HCT116 (cell line): ENCODE results near the gene PARVG. TPM values are rescaled to one million over a fixed set of nuclear protein-coding genes. Genes with fewer than 3 reads are reported as not detected.

Experiments
- ATAC-seq: fragments of 200-7000 bp; cut with Tn5 transposase; 2 replicates; pipeline ENCODE4 v1.9.1; 2020; ENCODE audit warnings: mild to moderate bottlenecking, moderate library complexity
- BruUV-seq: library from RNA; stranded (reverse); fragments of 400-500 nt; replicated peaks from 2 replicates; lab custom pipeline; 2021; lab: Mats Ljungman, UMichigan
- CTCF ChIA-PET: fragments of 300-600 bp; sonication (Branson Sonifier 250); formaldehyde crosslinking; loops from one replicate; lab custom pipeline; 2021; ENCODE audit warnings: antibody characterized with exemption; lab: Charles Lee
- POLR2A ChIA-PET: fragments of 300-600, 350-600 bp; sonication (Branson Sonifier 250); formaldehyde crosslinking; loops from one replicate; lab custom pipeline; 2021; ENCODE audit warnings: antibody characterized with exemption; lab: Charles Lee
- RAD21 ChIA-PET, 2 experiments: fragments of 300-600 bp; sonication (Branson Sonifier 250); formaldehyde crosslinking; loops; one replicate each; lab custom pipeline; 2023; ENCODE audit warnings: low total read pairs in 2 of 2; ENCODE audit not compliant: uncharacterized antibody in 2 of 2, unreplicated experiment in 2 of 2, low non-redundant PET in 1 of 2; lab: Charles Lee
- DNase-seq: peaks from one replicate; pipeline ENCODE4 v3.0.0-alpha.2; 2010; ENCODE audit warnings: low read depth, low spot score
- H2AFZ ChIP-seq: fragments of 200-600 bp; shearing (Covaris generic), sonication (generic); 2 replicates; pipeline ENCODE4 v1.6.1; 2017; ENCODE audit warnings: low read depth, mixed run types, mixed read lengths, antibody characterized with exemption, low read length; ENCODE audit not compliant: poor library complexity, severe bottlenecking
- H3K27ac ChIP-seq: 2 replicates; pipeline ENCODE4 v1.5.1; 2012; ENCODE audit warnings: low read depth, low read length
- H3K27me3 ChIP-seq: fragments of 200-600 bp; sonication (generic); 2 replicates; pipeline ENCODE4 v1.6.1; 2016; ENCODE audit warnings: mixed run types, low read length, mixed read lengths; ENCODE audit not compliant: insufficient read depth
- H3K36me3 ChIP-seq, 2 experiments: fragments of 200-500 bp in 1 of 2; fragments of 200-600 bp in 1 of 2; sonication (Bioruptor generic) in 1 of 2; sonication (generic) in 1 of 2; 2 replicates each; pipeline versions ENCODE4 v1.5.1 to v1.6.1; 2014 to 2016; ENCODE audit warnings: low read length in 2 of 2, inconsistent platforms in 1 of 2, mixed read lengths in 1 of 2, mixed run types in 1 of 2; ENCODE audit not compliant: insufficient read depth in 2 of 2, control insufficient read depth in 1 of 2
- H3K4me1 ChIP-seq, 2 experiments: fragments of 200-600 bp in 1 of 2; sonication (generic) in 1 of 2; 2 replicates each; pipeline versions ENCODE4 v1.5.1 to v1.6.1; 2012 to 2017; ENCODE audit warnings: low read length in 2 of 2, inconsistent platforms in 1 of 2, mild to moderate bottlenecking in 1 of 2, mixed read lengths in 1 of 2, mixed run types in 1 of 2, moderate library complexity in 1 of 2; ENCODE audit not compliant: insufficient read depth in 2 of 2, control insufficient read depth in 1 of 2
- H3K4me2 ChIP-seq: fragments of 200-600 bp; sonication (generic); 2 replicates; pipeline ENCODE4 v1.6.1; 2017; ENCODE audit warnings: mixed run types, low read length, mixed read lengths
- H3K4me3 ChIP-seq, 2 experiments: fragments of 200-600 bp in 1 of 2; sonication (generic) in 1 of 2; replicated peaks in 1 of 2; 2 replicates each; pipeline ENCODE4 v1.5.1; 2011 to 2016; ENCODE audit warnings: low read length in 2 of 2, control low read depth in 1 of 2, low read depth in 1 of 2, mild to moderate bottlenecking in 1 of 2, mixed read lengths in 1 of 2, mixed run types in 1 of 2
- H3K79me2 ChIP-seq: fragments of 200-600 bp; sonication (generic); 2 replicates; pipeline ENCODE4 v1.6.1; 2017; ENCODE audit warnings: mild to moderate bottlenecking, mixed run types, low read length, moderate library complexity, mixed read lengths; ENCODE audit not compliant: insufficient read depth
- H3K9ac ChIP-seq: fragments of 200-600 bp; sonication (generic); 2 replicates; pipeline ENCODE4 v1.6.1; 2016; ENCODE audit warnings: low read length, mixed read lengths
- H3K9me2 ChIP-seq: fragments of 200-600 bp; sonication (generic), shearing (Covaris generic); 2 replicates; pipeline ENCODE4 v1.6.1; 2017; ENCODE audit warnings: mixed run types, mild to moderate bottlenecking, moderate library complexity; ENCODE audit not compliant: insufficient read depth
- H3K9me3 ChIP-seq, 2 experiments: fragments of 200-500 bp in 1 of 2; fragments of 200-600 bp in 1 of 2; sonication (Bioruptor generic) in 1 of 2; sonication (generic) in 1 of 2; 2 replicates each; pipeline ENCODE4 v1.6.1; 2014 to 2017; ENCODE audit warnings: low read length in 2 of 2, mixed read lengths in 2 of 2, inconsistent platforms in 1 of 2, low read depth in 1 of 2, mild to moderate bottlenecking in 1 of 2, mixed run types in 1 of 2, moderate library complexity in 1 of 2; ENCODE audit not compliant: control insufficient read depth in 1 of 2, insufficient read depth in 1 of 2
- H4K20me1 ChIP-seq: fragments of 200-600 bp; sonication (generic), shearing (Covaris generic); 2 replicates; pipeline ENCODE4 v1.6.1; 2017; ENCODE audit warnings: mixed run types, mild to moderate bottlenecking, moderate library complexity; ENCODE audit not compliant: insufficient read depth
- CBX3 ChIP-seq: IDR thresholded peaks from 2 replicates; pipeline ENCODE4 v1.6.1; 2012; ENCODE audit warnings: low read depth
- CEBPB ChIP-seq: IDR thresholded peaks from 2 replicates; pipeline ENCODE4 v1.6.1; 2012; ENCODE audit warnings: low read depth
- EGR1 ChIP-seq: IDR thresholded peaks from 2 replicates; pipeline ENCODE4 v1.6.1; 2012; ENCODE audit warnings: low read depth
- ELF1 ChIP-seq: IDR thresholded peaks from 2 replicates; pipeline ENCODE4 v1.6.1; 2012; ENCODE audit warnings: low read depth, borderline replicate concordance
- EZH2 ChIP-seq: fragments of 200-600 bp; sonication (generic); IDR thresholded peaks from 2 replicates; pipeline ENCODE4 v1.6.1; 2017; ENCODE audit warnings: antibody characterized with exemption, mixed run types
- EZH2phosphoT487 ChIP-seq: fragments of 200-600 bp; IDR thresholded peaks from 2 replicates; pipeline ENCODE4 v1.6.1; 2018; ENCODE audit warnings: antibody characterized with exemption, borderline replicate concordance
- POLR2A ChIP-seq: IDR thresholded peaks from 2 replicates; pipeline ENCODE4 v1.7.0; 2011; ENCODE audit warnings: borderline replicate concordance; ENCODE audit not compliant: insufficient read depth, insufficient read length; ENCODE audit errors: extremely low read depth
- SIN3A ChIP-seq: IDR thresholded peaks from 2 replicates; pipeline ENCODE4 v1.6.1; 2012; ENCODE audit warnings: low read depth
- SP1 ChIP-seq: IDR thresholded peaks from 2 replicates; pipeline ENCODE4 v1.6.1; 2012; ENCODE audit warnings: low read depth
- SRF ChIP-seq: IDR thresholded peaks from 2 replicates; pipeline ENCODE4 v1.6.1; 2012; ENCODE audit warnings: low read depth
- TCF7L2 ChIP-seq: IDR thresholded peaks from 2 replicates; pipeline ENCODE4 v1.7.0; 2011; ENCODE audit warnings: borderline replicate concordance, inconsistent platforms; ENCODE audit not compliant: insufficient read depth, insufficient read length; ENCODE audit errors: extremely low read depth
- YY1 ChIP-seq: IDR thresholded peaks from 2 replicates; pipeline ENCODE4 v1.6.1; 2011; ENCODE audit warnings: low read length, low read depth, moderate library complexity, mild to moderate bottlenecking; ENCODE audit not compliant: insufficient replicate concordance; ENCODE audit errors: extremely low read depth
- ZFX ChIP-seq: fragments of 450-650 bp; IDR thresholded peaks from 2 replicates; pipeline ENCODE4 v1.6.1; 2017
- ZNF274 ChIP-seq: fragments of 200-500 bp; sonication (Bioruptor generic); IDR thresholded peaks from 2 replicates; pipeline ENCODE4 v1.6.1; 2014; ENCODE audit warnings: mild to moderate bottlenecking, low read depth, low read length, inconsistent platforms
- intact Hi-C: fragments of 100-400 bp; cut with micrococcal nuclease; formaldehyde crosslinking; loops from 2 replicates; pipeline ENCODE4 v1.10.0; 2022
- total RNA-seq: library from RNA; stranded (reverse); gene quantifications from one replicate; pipeline ENCODE4 v1.2.1, GENCODE V29; 2021; ENCODE audit not compliant: unreplicated experiment
- TF ChIP-seq, protein P1 (sequence below): IDR thresholded peaks from 2 replicates; pipeline ENCODE4 v1.6.1; 2012; ENCODE audit warnings: low read depth
- TF ChIP-seq, protein P2 (sequence below): IDR thresholded peaks from 2 replicates; pipeline ENCODE4 v1.6.1; 2012
- TF ChIP-seq, protein P3 (sequence below): IDR thresholded peaks from 2 replicates; pipeline ENCODE4 v1.6.1; 2011; ENCODE audit warnings: mild to moderate bottlenecking, low read length, moderate library complexity; ENCODE audit not compliant: insufficient replicate concordance; ENCODE audit errors: extremely low read depth
- TF ChIP-seq, protein P4 (sequence below): IDR thresholded peaks from 2 replicates; pipeline ENCODE4 v1.6.1; 2012
- TF ChIP-seq, protein P5 (sequence below), 3 experiments: fragments of 200-600 bp in 1 of 3; sonication (generic) in 1 of 3; IDR thresholded peaks in 2 of 3; conservative IDR thresholded peaks in 1 of 3; 2 replicates each; pipeline ENCODE4 v1.5.1; 2012 to 2017; ENCODE audit warnings: low read depth in 2 of 3, low read length in 2 of 3, antibody characterized with exemption in 1 of 3, borderline replicate concordance in 1 of 3, control low read depth in 1 of 3, mild to moderate bottlenecking in 1 of 3, mixed read lengths in 1 of 3, mixed run types in 1 of 3, moderate library complexity in 1 of 3; ENCODE audit not compliant: insufficient read depth in 1 of 3

PARVG gene
- total RNA-seq, 1 experiment from 2014 or later, result 0.57 TPM

DNA sequence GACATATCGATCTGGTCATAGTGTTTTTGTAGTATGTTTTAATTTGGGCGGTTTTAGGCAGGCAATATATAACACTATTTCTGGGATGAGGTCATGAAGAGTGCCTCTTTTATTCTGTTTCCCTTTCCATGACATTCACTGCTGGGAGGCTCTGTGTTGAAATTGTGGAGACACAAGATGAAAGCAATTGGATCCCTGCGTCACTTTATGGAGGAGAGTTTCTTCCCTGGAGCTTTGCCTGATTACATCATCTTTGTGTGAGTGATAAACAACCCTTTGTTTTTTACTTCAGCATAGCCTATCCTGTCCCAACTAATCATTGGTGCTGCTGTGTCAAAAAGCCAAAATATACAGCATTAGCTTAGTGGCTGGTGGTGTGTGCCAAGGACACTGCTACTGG, 48.6 kb downstream of the PARVG start:
- Histone ChIP-seq H3K4me1 (no peaks in the 10 kb centered on the region), H3K9me2 (no peaks in the 10 kb centered on the region), H2AFZ (no peak overlapping the region), H3K27ac (no peak overlapping the region), H4K20me1 (no peaks in the 10 kb centered on the region), H3K36me3 (no peaks in the 10 kb centered on the region), H3K9me3 (peaks cover 0 to 7% of the 10 kb centered on the region in 2 experiments; a peak in 1 of 4 replicates), H3K9ac (no peak overlapping the region), H3K4me2 (no peak overlapping the region), H3K79me2 (no peaks in the 10 kb centered on the region), H3K27me3 (peaks cover 4% of the 10 kb centered on the region; the same call in 1 of the 2 replicates), H3K4me3 (no peak overlapping the region)
- ChIA-PET CTCF (no interaction called here), RAD21 (no interaction called here), POLR2A (no interaction called here)
- intact Hi-C loops, result no loop called here
- no peak for DNase-seq
- BruUV-seq, result no TSS peak
- TF ChIP-seq EZH2phosphoT487 (no peak), SIN3A (no peak), SRF (no peak), ZFX (no peak), YY1 (no peak), CEBPB (no peak), CBX3 (no peak), TCF7L2 (no peak), EGR1 (no peak), ZNF274 (no peak), ELF1 (no peak), EZH2 (no peak), SP1 (no peak), POLR2A (no peak)
- TF ChIP-seq, protein P1, sequence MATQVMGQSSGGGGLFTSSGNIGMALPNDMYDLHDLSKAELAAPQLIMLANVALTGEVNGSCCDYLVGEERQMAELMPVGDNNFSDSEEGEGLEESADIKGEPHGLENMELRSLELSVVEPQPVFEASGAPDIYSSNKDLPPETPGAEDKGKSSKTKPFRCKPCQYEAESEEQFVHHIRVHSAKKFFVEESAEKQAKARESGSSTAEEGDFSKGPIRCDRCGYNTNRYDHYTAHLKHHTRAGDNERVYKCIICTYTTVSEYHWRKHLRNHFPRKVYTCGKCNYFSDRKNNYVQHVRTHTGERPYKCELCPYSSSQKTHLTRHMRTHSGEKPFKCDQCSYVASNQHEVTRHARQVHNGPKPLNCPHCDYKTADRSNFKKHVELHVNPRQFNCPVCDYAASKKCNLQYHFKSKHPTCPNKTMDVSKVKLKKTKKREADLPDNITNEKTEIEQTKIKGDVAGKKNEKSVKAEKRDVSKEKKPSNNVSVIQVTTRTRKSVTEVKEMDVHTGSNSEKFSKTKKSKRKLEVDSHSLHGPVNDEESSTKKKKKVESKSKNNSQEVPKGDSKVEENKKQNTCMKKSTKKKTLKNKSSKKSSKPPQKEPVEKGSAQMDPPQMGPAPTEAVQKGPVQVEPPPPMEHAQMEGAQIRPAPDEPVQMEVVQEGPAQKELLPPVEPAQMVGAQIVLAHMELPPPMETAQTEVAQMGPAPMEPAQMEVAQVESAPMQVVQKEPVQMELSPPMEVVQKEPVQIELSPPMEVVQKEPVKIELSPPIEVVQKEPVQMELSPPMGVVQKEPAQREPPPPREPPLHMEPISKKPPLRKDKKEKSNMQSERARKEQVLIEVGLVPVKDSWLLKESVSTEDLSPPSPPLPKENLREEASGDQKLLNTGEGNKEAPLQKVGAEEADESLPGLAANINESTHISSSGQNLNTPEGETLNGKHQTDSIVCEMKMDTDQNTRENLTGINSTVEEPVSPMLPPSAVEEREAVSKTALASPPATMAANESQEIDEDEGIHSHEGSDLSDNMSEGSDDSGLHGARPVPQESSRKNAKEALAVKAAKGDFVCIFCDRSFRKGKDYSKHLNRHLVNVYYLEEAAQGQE, result no peak
- TF ChIP-seq, protein P2, sequence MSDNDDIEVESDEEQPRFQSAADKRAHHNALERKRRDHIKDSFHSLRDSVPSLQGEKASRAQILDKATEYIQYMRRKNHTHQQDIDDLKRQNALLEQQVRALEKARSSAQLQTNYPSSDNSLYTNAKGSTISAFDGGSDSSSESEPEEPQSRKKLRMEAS, result no peak
- TF ChIP-seq, protein P3, sequence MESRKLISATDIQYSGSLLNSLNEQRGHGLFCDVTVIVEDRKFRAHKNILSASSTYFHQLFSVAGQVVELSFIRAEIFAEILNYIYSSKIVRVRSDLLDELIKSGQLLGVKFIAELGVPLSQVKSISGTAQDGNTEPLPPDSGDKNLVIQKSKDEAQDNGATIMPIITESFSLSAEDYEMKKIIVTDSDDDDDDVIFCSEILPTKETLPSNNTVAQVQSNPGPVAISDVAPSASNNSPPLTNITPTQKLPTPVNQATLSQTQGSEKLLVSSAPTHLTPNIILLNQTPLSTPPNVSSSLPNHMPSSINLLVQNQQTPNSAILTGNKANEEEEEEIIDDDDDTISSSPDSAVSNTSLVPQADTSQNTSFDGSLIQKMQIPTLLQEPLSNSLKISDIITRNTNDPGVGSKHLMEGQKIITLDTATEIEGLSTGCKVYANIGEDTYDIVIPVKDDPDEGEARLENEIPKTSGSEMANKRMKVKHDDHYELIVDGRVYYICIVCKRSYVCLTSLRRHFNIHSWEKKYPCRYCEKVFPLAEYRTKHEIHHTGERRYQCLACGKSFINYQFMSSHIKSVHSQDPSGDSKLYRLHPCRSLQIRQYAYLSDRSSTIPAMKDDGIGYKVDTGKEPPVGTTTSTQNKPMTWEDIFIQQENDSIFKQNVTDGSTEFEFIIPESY, result no peak
- TF ChIP-seq, protein P4, sequence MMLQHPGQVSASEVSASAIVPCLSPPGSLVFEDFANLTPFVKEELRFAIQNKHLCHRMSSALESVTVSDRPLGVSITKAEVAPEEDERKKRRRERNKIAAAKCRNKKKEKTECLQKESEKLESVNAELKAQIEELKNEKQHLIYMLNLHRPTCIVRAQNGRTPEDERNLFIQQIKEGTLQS, result no peak
- TF ChIP-seq, protein P5, sequence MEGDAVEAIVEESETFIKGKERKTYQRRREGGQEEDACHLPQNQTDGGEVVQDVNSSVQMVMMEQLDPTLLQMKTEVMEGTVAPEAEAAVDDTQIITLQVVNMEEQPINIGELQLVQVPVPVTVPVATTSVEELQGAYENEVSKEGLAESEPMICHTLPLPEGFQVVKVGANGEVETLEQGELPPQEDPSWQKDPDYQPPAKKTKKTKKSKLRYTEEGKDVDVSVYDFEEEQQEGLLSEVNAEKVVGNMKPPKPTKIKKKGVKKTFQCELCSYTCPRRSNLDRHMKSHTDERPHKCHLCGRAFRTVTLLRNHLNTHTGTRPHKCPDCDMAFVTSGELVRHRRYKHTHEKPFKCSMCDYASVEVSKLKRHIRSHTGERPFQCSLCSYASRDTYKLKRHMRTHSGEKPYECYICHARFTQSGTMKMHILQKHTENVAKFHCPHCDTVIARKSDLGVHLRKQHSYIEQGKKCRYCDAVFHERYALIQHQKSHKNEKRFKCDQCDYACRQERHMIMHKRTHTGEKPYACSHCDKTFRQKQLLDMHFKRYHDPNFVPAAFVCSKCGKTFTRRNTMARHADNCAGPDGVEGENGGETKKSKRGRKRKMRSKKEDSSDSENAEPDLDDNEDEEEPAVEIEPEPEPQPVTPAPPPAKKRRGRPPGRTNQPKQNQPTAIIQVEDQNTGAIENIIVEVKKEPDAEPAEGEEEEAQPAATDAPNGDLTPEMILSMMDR (IDR thresholded peaks at IDR 0.05 in 2 of 3, conservative IDR thresholded peaks at IDR 0.05 in 1 of 3; ENCODE audit: borderline replicate concordance in 1 of 3, insufficient read depth in 1 of 3, low read depth in 2 of 3, low read length in 2 of 3), result no peak
- ATAC-seq, result no peak
